ENCODE results near the gene FGF16. TPM values are rescaled to one million over a fixed set of nuclear protein-coding genes. Genes with fewer than 3 reads are reported as not detected.
A peak's percentile ranks its signal among the peaks of the same experiment; 100 is the strongest.
"Not testable (repeated sequence)": the region's sequence is repeated elsewhere in the genome, so short reads cannot be mapped to it uniquely, and the experiment has no call there.

The FGF16 gene
- polyA plus RNA-seq, 10 donors: 2.3 to 5.2 (median 3.8) TPM

DNA sequence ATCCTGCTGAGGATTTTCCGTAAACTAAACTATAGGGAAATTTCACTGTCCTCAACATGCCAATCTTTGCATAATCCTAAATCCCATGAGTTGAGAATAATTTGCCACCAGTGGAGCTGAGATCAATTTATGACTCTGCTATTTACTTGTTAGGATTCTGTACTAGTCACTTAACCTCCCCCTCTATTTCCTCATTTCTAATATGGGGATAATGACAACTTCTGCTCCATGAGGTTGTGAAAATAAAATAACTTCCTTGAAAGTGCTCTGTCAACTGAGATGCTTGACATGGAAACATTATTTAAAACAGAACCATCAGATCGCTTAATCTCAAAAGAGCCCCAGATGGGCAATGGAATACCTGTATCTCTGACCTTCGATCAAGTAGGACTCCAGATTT lies 2.6 kb upstream of the FGF16 start:
- DNase-seq: no peak

- DNase-seq: peak in 1 of 3 donors; percentile 58
These were observed 1.1 kb upstream of the FGF16 start for GRCh38 chrX:77446029-77446585.

DNA sequence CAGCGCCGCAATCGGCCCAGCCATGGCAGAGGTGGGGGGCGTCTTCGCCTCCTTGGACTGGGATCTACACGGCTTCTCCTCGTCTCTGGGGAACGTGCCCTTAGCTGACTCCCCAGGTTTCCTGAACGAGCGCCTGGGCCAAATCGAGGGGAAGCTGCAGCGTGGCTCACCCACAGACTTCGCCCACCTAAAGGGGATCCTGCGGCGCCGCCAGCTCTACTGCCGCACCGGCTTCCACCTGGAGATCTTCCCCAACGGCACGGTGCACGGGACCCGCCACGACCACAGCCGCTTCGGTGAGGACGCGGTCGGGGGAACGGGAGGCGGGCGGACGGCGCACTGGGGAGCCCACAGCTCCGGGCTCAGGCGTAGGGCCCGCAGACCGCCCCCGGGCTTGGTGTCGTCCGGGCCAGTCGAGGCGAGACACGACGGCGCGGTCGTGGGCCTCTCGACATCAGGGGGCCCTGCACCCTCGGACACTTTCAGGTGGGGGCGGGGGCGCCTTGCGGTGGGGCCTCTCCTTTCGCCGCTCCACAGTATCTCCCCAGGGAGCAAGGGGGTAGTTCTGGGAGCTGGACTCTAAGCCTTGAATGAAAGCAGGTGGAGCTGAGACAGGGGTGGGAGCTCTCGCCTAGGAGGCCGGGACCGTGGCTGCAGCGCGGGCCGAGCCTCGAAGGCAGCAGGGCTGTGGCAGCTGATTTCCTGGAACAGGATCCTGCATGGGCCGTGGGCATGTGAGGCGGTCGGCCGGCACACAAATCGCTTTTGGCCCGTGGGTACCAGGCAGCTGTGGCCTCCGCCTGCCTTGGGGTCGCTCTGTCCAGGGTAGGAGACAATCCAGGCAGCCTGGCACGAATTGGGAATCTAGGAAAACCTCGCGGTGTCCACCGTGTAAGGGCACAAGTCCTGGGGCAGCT lies 722 bp downstream of the FGF16 start:
- DNase-seq: peak in 1 of 3 donors; percentile 56

DNA sequence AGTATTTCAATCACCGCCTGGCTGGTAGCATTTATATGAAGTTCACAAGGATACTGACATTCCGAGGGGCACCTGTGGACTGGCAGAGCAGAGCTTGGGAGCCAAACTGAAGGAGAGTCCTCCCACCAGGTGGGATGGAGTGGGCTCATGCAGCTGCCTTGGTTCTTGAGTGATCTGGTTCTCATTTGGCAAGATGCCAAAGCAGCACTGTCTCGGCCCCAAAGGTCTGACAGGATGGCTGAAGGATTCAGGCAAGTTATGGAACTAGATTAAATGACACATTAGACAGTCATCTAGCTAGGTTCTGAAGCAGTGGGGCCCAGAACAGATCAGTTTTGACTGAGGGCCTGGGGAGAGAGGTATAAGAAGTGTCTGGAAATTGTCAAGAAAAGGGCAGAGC lies 3.2 kb downstream of the FGF16 start:
- peak in 1 of 3 donors; percentile 7 for DNase-seq

- peak in 2 of 3 donors; percentile 31 to 70 for DNase-seq
These were observed 3.8 kb downstream of the FGF16 start for GRCh38 chrX:77450996-77451395.

GRCh38 chrX:77453190-77453589 lies 6.0 kb downstream of the FGF16 start:
- DNase-seq: no peak

DNA sequence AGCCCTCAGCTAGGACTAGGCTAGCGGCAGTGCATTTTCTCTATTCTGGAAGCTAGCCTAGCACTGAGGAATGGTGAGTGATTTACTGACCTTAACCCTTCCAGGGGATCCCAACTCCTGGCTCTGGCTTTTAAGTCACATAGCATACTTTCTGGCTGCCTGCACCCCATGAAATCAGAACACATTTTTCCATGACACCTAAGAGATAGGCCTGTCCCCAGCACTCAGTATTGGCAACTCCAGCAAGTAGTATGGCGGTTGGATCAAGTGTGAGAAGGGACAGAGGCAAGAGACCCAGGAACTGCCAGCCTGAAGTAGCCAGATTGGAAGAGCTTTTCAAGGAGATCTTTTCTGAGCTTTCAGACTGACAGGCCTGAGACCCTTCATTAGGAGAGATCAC lies 8.2 kb downstream of the FGF16 start:
- no peak for DNase-seq

DNA sequence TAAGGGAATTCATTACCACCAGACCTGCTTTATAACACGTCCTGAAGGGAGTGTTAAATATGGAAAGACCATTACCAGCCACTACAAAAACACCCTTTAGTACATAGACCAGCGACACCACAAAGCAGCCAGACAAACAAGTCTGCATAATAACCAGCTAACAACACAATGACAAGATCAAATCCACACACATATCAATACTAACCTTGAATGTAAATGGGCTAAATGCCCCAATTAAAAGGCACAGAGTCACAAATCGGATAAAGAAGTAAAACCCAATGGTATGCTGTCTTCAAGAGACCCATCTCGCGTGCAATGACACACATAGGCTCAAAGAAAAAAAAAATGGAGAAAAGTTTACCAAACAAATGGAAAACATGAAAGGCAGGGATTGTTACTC lies 36.9 kb downstream of the FGF16 start:
- DNase-seq: no peak

DNA sequence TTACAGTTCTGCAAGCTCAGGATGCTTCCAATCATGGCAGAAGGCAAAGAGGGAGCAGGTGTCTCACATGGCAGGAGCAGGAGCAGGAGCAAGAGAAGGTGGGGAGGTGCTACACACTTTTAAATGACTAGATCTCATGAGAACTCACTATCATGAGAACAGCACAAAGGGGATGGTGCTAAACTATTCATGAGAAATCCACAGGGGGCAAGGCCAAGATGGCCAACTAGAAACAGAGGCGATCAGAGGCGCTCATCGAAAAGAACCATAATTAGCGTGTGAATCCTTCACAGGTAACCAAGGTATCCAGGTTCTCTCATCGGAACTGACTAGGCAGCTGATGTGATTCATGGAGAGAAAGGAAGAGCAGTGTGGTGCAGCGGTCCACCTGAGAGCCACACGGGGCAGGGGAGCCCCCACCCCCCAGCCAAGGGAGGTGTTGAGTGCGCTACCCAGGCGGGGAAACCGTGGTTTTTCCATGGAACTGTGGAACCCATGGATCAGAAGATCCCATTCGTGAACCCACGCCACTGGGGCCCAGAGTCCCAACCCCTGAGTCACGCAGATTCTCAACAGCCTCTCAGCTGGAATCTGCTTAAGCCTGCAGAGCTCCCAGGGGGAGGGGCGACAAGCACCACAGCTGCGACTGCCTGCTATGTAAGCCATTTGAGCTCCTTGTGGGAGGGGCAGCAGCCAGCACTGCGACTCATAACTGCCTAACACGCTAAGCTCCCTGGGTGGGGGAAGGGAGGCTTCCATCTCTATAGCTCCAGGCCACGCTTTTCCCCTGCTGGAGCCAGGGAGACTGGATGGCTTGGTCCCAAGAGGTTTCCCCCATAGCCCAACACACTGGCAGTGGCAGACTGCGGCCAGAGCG lies 46.7 kb downstream of the FGF16 start:
- peak in 1 of 3 donors; percentile 53 for DNase-seq

DNA sequence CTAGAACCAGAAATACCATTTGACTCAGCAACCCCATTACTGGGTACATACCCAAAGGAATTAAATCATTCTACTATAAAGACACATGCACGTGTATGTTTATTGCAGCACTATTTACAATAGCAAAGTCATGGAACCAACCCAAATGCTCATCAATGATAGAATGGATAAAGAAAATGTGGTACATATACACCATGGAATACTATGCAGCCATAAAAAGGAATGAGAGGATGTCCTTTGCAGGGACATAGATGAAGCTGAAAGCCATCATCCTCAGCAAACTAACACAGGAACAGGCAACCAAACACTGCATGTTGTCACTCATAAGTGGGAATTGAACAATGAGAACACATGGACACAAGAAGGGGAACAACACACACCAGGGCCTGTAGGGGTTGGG lies 53.0 kb downstream of the FGF16 start:
- DNase-seq: not testable (repeated sequence)

DNA sequence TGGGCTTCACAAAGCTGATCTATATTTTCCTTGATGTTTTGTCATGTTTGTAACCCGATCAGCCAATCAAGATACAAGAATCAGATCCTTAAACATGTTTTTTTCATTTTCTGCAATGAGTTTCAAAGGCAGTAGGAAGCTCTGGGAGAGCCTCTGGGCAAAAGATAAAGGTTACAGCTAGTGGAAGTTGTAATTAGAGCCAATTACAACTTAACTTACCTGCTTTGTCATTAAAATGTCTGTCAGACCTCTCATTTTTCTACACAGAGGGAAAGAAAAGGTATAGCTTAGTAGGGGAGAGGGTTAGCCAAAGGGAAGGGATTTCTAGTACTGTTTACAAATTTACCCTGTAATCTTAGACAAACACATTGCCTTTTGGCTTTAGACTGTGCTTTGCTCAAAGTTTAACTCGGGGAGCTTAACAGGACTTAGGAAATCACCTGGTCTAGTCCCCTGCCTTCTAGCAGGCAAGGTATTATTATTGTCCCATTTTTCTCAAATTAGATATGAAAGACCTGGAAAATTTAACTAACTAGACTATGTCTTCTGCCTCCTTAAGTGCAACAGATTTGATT lies 55.8 kb downstream of the FGF16 start:
- DNase-seq: no peak

GRCh38 chrX:77505227-77505626 lies 58.0 kb downstream of the FGF16 start:
- DNase-seq: peak in 1 of 3 donors; percentile 41

All from muscle of back (tissue), 11 donors.